SKM-1 (cell line): Measurements from ENCODE around the gene CLCNKB.
"Not testable (repeated sequence)": the region's sequence is repeated elsewhere in the genome, so short reads cannot be mapped to it uniquely, and the experiment has no call there.

Source experiments
- DNase-seq: peaks from one replicate; lab custom pipeline; 2025; ENCODE audit not compliant: unreplicated experiment; lab: John Stamatoyannopoulos, UW

CLCNKB gene

GRCh38 chr1:16043521-16043920, at the start of gene CLCNKB:
TSS of gene CLCNKB (plus strand) at chr1:16043782. CDS start at chr1:16044493, 711 bp downstream.
- DNase-seq, result no peak

GRCh38 chr1:15994081-15994480, 49.5 kb upstream of the CLCNKB start:
- DNase-seq, result no peak

- no peak for DNase-seq
Measured at GRCh38 chr1:15994590-15995351, 48.8 kb upstream of the CLCNKB start.

- DNase-seq, result no peak
Measured at GRCh38 chr1:15997076-15997585, 46.5 kb upstream of the CLCNKB start.

- DNase-seq, result no peak
Measured at GRCh38 chr1:15997637-15998280, 45.8 kb upstream of the CLCNKB start.

DNA sequence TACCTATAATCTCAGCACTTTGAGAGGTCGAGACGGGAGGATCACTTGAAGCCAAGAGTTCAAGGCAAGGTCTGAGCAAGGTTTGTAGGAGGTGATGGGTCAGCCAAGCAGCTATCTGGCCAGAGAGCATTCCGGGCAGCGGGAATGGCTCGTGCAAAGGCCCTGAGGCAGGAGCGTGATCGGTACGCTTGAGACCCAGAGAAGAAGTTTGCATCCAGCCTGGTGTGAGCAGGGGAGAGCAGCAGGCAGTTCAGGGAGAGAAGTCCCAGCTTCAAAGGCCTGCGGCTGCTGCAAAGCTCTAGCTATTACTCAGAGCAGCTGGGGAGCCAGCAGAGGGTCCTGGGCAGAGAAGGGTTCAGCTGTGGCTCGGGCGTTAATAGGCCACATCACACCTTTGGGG, 44.7 kb upstream of the CLCNKB start:
- DNase-seq, result no peak

GRCh38 chr1:16001274-16001673, 42.3 kb upstream of the CLCNKB start:
- DNase-seq, result not testable (repeated sequence)

- DNase-seq, result no peak
Measured at GRCh38 chr1:16005597-16005996, 38.0 kb upstream of the CLCNKB start.

GRCh38 chr1:16006010-16006409, 37.6 kb upstream of the CLCNKB start:
- no peak for DNase-seq

DNA sequence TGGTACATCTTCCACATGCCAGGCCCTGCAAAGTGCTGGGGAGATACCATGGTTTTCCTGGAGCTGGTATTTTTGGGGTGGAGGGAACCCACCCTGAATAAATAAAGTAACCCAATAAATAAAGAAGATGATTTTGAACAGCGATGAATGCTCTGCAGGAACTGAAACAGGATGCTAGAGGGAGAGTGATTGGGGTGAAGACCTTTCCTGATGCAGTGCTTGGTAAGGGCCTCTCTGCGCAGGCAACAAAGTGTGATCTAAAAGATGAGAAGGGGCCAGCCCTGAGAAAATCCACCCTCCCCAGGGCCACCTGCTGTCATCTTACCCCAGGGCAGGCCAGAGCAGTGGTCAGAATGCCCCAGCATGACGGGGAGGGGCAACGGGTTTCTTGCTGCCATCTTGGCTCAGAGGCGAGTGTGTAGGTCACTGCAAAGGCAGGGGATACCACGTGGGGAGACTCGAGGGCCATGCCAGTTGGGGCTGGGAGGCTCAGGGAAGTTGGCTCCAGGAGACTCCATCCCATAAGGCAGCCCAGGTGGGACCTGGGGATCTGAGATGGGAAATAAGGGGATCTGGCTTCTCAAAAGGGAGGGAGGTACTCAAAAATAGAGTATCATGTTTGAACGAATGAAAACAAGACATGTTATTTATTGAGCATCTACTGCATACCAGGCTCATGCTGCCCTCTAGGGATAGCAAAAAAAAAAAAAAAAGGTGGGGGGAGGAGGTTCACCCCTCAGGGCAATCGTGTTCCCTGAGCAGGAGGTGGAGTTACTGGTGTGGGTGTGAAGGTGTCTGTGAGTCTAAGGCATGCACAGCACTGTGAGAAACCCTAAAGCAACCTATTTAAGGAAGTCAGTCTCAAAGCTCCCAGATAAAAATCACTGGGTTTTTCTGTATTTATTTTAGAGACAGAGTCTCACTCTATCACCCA, 36.8 kb upstream of the CLCNKB start:
- peak; percentile 21 for DNase-seq

DNA sequence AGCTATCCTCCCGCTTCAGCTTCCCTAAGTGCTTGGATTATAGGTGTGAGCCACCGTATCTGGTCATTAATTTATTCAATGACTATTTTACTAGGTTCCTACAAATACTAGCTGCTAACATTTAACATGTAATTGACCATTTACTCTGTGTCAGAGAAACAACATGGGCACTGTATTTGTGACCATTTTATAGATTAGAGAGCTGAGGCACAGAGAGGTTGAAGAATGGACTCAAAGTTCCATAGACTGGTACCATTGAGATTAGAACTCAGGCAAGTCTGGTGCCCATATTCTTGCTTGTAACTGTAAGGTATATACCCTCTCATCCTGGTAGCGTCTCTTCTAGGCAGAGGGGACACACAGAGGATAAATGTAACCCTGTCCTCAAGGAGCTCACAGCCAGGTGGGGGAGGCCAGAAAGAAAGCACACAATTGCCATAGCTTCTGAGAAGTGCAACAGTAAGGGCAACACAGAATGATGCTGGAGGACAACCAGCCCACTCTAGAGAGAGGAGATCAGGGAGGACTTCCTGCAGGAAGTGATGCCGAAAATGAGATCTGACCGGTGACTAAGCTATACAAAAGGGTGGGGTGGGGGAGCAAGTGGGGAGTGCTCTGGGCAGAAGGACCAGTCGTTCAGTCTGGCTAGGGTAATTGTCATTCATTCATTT, 35.8 kb upstream of the CLCNKB start:
- no peak for DNase-seq

DNA sequence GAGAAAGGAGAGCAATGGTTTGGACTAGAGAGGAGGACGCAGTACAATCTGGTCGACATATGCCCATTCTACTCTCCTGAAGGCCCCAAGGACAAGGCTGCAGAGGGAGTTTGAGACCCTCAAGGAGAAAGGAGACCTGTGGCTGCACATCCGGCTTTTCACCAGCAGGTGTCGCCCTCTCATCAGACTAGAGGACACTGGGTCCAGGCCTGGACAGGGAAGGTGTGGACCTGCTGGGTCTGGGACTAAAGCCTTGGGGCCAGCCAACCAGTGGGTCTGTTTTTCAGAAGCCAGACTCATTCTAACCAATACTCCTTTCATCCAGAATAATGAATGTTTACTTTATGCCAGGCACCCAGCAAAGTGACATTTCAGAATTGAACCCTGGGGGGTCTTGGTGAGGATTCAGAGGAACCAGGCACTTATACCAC, 34.5 kb upstream of the CLCNKB start:
- peak; percentile 33 for DNase-seq

GRCh38 chr1:16009678-16010077, 33.9 kb upstream of the CLCNKB start:
- no peak for DNase-seq

DNA sequence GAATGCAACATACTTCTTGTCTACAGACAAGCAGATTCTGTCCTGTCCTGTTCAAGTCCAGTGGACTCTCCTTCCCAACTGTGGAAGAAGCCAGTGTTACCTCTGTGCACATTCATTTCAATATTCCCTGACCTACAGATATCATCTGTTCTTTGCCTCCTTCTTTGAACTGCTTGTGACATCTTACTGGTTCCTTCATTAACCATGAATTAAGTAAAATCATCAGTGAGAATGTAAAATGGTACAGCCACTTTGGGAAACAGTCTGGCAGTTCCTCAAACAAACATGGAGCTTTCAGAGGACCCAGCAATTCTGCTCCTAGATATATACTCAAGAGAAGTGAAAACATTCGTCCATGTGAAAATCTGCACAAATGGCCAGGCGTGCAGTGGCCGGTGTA, 32.7 kb upstream of the CLCNKB start:
- DNase-seq, result no peak

- DNase-seq, result no peak
Measured at GRCh38 chr1:16011936-16012589, 31.5 kb upstream of the CLCNKB start.

GRCh38 chr1:16012590-16013219, 30.9 kb upstream of the CLCNKB start:
- peak; percentile 57 for DNase-seq

DNA sequence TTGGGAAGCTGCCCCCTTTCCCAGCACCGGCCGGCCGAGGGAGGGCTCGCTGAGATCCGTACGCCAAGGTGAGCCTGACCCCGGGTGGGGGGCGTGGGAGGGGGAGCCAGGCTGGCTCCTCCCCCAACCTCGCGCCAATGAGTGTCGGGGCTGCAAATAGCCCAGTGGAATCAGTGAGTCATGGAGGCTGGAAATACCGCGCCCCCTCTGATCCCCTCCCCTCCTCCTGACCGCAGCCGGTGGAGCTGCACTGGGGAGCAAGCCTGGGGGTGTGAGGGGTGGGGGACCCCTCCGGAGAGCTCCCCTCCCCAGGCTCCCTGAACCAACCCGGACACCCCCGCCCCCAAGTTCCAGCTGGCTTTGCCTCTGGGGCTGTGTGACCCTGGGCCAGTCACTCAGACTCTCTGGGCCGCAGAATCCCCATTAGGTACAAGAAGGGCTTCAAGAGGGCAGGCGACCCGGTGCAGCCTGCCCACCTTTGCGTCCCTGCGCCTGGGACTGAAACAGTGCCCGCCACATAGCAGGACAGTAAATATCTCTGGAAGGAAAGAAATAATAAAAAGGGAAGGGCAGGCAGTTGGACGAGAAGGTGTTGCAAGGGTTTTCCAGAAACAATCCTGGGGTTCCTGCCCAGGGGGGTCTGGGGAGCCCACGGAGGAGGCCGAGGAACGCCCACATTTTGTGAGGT, 30.2 kb upstream of the CLCNKB start:
- DNase-seq, result no peak

GRCh38 chr1:16013908-16014258, 29.7 kb upstream of the CLCNKB start:
- no peak for DNase-seq
